Measurements from ENCODE around the gene COG7.

The COG7 gene

DNA sequence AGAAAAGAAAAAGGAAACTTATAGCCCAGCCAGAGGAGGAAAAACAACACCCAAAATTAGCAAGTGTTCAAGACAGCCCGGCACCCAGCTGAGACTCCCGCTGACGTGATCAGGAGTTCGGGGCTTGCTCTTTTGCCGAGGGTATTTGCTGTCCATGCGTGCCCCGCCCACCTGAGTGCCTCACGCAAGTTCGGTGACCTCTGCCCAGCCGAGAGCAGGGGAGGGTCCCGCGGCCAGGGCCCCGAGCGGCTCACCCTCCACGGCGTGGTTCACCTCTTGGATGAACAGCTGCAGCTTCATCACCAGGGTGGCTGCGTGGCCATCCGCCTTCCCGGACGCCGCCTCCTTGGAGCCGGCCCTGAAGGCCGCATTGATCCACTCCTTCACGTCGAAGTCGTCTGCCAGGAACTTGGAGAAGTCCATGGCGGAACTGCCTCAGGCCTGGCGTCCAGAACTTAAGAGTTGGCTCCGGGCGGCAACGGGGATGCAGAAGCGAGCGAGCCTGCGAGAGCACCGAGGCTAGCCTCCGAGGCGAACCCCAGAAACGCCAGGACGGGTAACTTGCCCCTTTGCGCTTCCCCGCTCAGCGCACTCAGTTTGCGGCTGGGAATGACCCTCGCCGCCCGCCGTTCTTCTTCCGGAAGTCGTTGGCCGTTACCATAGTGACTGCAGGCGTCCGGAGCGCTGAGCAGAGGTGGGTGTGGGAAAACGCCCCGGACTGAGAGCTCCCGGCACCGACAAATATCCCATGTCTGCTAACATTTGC, at the start of gene COG7:
COG7 (minus strand) TSS at position 618 of the 766 bp plus-strand sequence; CDS start at position 423, 195 bp downstream.
- Histone ChIP-seq H3K9me2 (replicated peaks; ENCODE audit: control insufficient read depth, low read length) (no peaks in the 10 kb centered on the region), H3K9me3 (ENCODE audit: control insufficient read depth, insufficient read depth, low read length) (no peaks in the 10 kb centered on the region), H3K27me3 (ENCODE audit: control insufficient read depth, low read length) (no peaks in the 10 kb centered on the region), H3K79me2 (ENCODE audit: control insufficient read depth, low read length) (peaks cover 11% of the 10 kb centered on the region), H3K4me3 (ENCODE audit: low read length) (peak within 1 kb of the TSS; percentile 98), H3K4me2 (ENCODE audit: low read length) (peak within 1 kb of the TSS; percentile 89), H3K4me1 (ENCODE audit: control insufficient read depth, low read length) (peaks cover 10% of the 10 kb centered on the region), H3F3A (ENCODE audit: control insufficient read depth, insufficient read depth) (no peaks in the 10 kb centered on the region), H4K20me1 (ENCODE audit: control insufficient read depth, insufficient read depth, low read depth, low read length) (no peaks in the 10 kb centered on the region), H3K36me3 (ENCODE audit: control insufficient read depth, low read length) (peaks cover 2% of the 10 kb centered on the region; the same call in 1 of the 2 replicates), H3K27ac (ENCODE audit: low read depth, low read length) (peak within 1 kb of the TSS; percentile 15; the same call in 1 of the 2 replicates)
- TF ChIP-seq, protein P1, sequence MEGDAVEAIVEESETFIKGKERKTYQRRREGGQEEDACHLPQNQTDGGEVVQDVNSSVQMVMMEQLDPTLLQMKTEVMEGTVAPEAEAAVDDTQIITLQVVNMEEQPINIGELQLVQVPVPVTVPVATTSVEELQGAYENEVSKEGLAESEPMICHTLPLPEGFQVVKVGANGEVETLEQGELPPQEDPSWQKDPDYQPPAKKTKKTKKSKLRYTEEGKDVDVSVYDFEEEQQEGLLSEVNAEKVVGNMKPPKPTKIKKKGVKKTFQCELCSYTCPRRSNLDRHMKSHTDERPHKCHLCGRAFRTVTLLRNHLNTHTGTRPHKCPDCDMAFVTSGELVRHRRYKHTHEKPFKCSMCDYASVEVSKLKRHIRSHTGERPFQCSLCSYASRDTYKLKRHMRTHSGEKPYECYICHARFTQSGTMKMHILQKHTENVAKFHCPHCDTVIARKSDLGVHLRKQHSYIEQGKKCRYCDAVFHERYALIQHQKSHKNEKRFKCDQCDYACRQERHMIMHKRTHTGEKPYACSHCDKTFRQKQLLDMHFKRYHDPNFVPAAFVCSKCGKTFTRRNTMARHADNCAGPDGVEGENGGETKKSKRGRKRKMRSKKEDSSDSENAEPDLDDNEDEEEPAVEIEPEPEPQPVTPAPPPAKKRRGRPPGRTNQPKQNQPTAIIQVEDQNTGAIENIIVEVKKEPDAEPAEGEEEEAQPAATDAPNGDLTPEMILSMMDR (IDR thresholded peaks at IDR 0.05; ENCODE audit: low read depth, low read length, poor library complexity, severe bottlenecking): no peak
- no peak for TF ChIP-seq EZH2phosphoT487 (IDR thresholded peaks at IDR 0.05; ENCODE audit: borderline replicate concordance, low read length)

DNA sequence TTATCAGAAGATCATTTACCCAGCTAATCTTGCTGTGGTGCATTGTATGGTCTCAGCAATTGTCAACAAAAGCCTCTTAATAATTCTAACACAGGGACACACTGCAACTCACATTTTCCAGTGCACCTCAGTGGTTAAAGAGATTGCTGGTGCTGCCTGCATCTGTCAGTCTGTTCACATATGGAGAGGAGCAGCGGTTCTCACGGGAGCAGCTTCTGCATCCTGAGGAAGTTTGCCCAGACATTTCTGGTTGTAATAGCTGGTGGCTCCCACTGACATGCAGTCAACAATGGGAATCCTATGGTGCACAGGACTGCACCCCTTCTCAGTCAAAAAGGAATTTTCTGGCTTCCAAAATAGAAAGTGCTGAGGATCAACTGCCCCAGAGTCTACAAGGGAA, 49.5 kb upstream of the COG7 start:
- Histone ChIP-seq H3K4me3 (ENCODE audit: low read length) (peak overlapping the region; percentile 36), H3K79me2 (ENCODE audit: control insufficient read depth, low read length) (peaks cover 100% of the 10 kb centered on the region), H3K27ac (ENCODE audit: low read depth, low read length) (peak overlapping the region; percentile 12; the same call in 1 of the 2 replicates), H3K9me2 (replicated peaks; ENCODE audit: control insufficient read depth, low read length) (no peaks in the 10 kb centered on the region), H3K4me1 (ENCODE audit: control insufficient read depth, low read length) (peaks cover 97% of the 10 kb centered on the region), H3K9me3 (ENCODE audit: control insufficient read depth, insufficient read depth, low read length) (no peaks in the 10 kb centered on the region), H3K4me2 (ENCODE audit: low read length) (peak overlapping the region; percentile 44), H3K36me3 (ENCODE audit: control insufficient read depth, low read length) (peaks cover 99% of the 10 kb centered on the region), H4K20me1 (ENCODE audit: control insufficient read depth, insufficient read depth, low read depth, low read length) (peaks cover 90% of the 10 kb centered on the region), H3F3A (ENCODE audit: control insufficient read depth, insufficient read depth) (peaks cover 13% of the 10 kb centered on the region; the same call in 1 of the 2 replicates), H3K27me3 (ENCODE audit: control insufficient read depth, low read length) (no peaks in the 10 kb centered on the region; the same call in 1 of the 2 replicates)
- TF ChIP-seq, protein P1 (IDR thresholded peaks at IDR 0.05; ENCODE audit: low read depth, low read length, poor library complexity, severe bottlenecking): no peak
- TF ChIP-seq EZH2phosphoT487 (IDR thresholded peaks at IDR 0.05; ENCODE audit: borderline replicate concordance, low read length): no peak

DNA sequence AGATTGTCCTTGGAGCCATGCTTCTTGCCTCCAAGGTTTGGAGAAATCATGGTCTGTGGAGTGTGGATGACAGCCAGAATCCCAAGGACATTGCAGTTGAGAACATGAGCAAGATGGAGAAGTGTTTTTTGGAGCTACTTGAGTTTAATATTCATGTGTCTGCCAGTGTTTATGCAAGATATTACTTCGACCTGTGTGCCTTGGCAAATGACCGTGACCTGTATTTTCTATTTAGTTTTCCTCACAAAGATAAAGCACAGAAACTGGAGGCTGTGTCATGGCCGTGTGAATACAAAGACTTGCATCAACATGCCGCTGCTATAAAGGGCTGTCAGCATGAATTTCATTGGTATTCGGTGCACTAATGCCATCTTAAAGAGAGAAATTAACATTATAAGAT, 48.3 kb upstream of the COG7 start:
- no peaks in the 10 kb centered on the region for H3K9me2 ChIP-seq (replicated peaks; ENCODE audit: control insufficient read depth, low read length)
- H3K79me2 ChIP-seq (ENCODE audit: control insufficient read depth, low read length): peaks cover 100% of the 10 kb centered on the region
- H3F3A ChIP-seq (ENCODE audit: control insufficient read depth, insufficient read depth): peaks cover 11% of the 10 kb centered on the region; the same call in 1 of the 2 replicates
- peaks cover 89% of the 10 kb centered on the region for H4K20me1 ChIP-seq (ENCODE audit: control insufficient read depth, insufficient read depth, low read depth, low read length)
- TF ChIP-seq EZH2phosphoT487 (IDR thresholded peaks at IDR 0.05; ENCODE audit: borderline replicate concordance, low read length): no peak
- TF ChIP-seq, protein P1 (IDR thresholded peaks at IDR 0.05; ENCODE audit: low read depth, low read length, poor library complexity, severe bottlenecking): no peak
- peaks cover 99% of the 10 kb centered on the region for H3K36me3 ChIP-seq (ENCODE audit: control insufficient read depth, low read length)
- peak overlapping the region; percentile 44 for H3K4me2 ChIP-seq (ENCODE audit: low read length)
- H3K4me3 ChIP-seq (ENCODE audit: low read length): peak overlapping the region; percentile 28
- H3K27me3 ChIP-seq (ENCODE audit: control insufficient read depth, low read length): no peaks in the 10 kb centered on the region; the same call in 1 of the 2 replicates
- peaks cover 94% of the 10 kb centered on the region for H3K4me1 ChIP-seq (ENCODE audit: control insufficient read depth, low read length)
- H3K9me3 ChIP-seq (ENCODE audit: control insufficient read depth, insufficient read depth, low read length): no peaks in the 10 kb centered on the region
- no peak overlapping the region; the same call in 1 of the 2 replicates for H3K27ac ChIP-seq (ENCODE audit: low read depth, low read length)

Data from DOHH2 (cell line).